Adrenal gland (tissue), 12 donors: ENCODE results near the gene DIAPH1. TPM values are rescaled to one million over a fixed set of nuclear protein-coding genes. Genes with fewer than 3 reads are reported as not detected.

Source experiments
- DNase-seq, 7 donors: peaks; one replicate each; pipeline ENCODE4 v3.0.0-alpha.2; 2019 to 2020
- H3K27ac ChIP-seq, 5 donors: fragments of 200-600 bp; sonication (generic) in 4 of 5; 1 replicate in 3 of 5; 2 replicates in 2 of 5; pipeline versions ENCODE4 v1.5.1 to v1.8.0; 2016 to 2020; ENCODE audit warnings: mild to moderate bottlenecking in 1 of 5
- H3K27me3 ChIP-seq: fragments of 200-600 bp; 2 replicates; pipeline ENCODE4 v1.8.0; 2021
- H3K36me3 ChIP-seq, 2 donors: fragments of 200-600 bp; replicated peaks in 1 of 2; 1 replicate in 1 of 2; 2 replicates in 1 of 2; pipeline versions ENCODE4 v1.5.1 to v1.8.0; 2018 to 2022
- H3K4me1 ChIP-seq, 2 donors: fragments of 200-600 bp; replicated peaks in 1 of 2; 1 replicate in 1 of 2; 2 replicates in 1 of 2; pipeline versions ENCODE4 v1.5.1 to v1.8.0; 2018 to 2021
- H3K4me3 ChIP-seq, 4 donors: fragments of 200-600 bp; sonication (generic) in 3 of 4; one replicate each; pipeline ENCODE4 v1.5.1; 2016 to 2018
- H3K9me3 ChIP-seq, 3 donors: fragments of 200-600 bp; sonication (generic) in 1 of 3; replicated peaks in 1 of 3; 1 replicate in 2 of 3; 2 replicates in 1 of 3; pipeline versions ENCODE4 v1.5.1 to v1.8.0; 2016 to 2021
- CTCF ChIP-seq, 6 experiments: fragments of 450-650 bp in 4 of 6; fragments of 200-600 bp in 2 of 6; sonication (generic) in 1 of 6; IDR thresholded peaks; 1 replicate in 5 of 6; 2 replicates in 1 of 6; pipeline versions ENCODE4 v1.5.1 to v1.8.0; 2016 to 2021; ENCODE audit warnings: antibody characterized with exemption in 6 of 6, mild to moderate bottlenecking in 2 of 6, moderate library complexity in 1 of 6
- POLR2A ChIP-seq, 2 donors: fragments of 450-650 bp; IDR thresholded peaks; one replicate each; pipeline ENCODE4 v1.6.1; 2017; ENCODE audit warnings: antibody characterized with exemption in 2 of 2, mild to moderate bottlenecking in 2 of 2, moderate library complexity in 1 of 2
- WGBS, 4 donors: extraction: QIAGEN DNeasy Blood & Tissue Kit in 2 of 4; methylation state at CpG; one replicate each; pipeline versions ENCODE4 v1.1.5 to v1.1.7; 2013 to 2017; 5-methylcytosine and 5-hydroxymethylcytosine counted together
- intact Hi-C, 2 donors: fragments of 100-400 bp; cut with DNase I; formaldehyde crosslinking; loops; one replicate each; pipeline versions ENCODE4 v1.14.1 to v1.15.0; 2022 to 2023
- polyA plus RNA-seq, 3 donors: library from polyadenylated mRNA; stranded (reverse); fragments of 200-250 nt in 2 of 3; fragments of 350-450 nt in 1 of 3; fragmentation: Illumina TruSeq in 1 of 3; extraction: RNeasy Lipid Tissue Mini Kit (QIAGEN cat#74804) in 1 of 3; gene quantifications; one replicate each; pipeline ENCODE4 v1.2.3, GENCODE V29; 2013 to 2014
- total RNA-seq, 9 donors: library from RNA; depleted of rRNA in 4 of 9; stranded (reverse); fragments of >200 nt in 4 of 9; fragments of 120-200 nt in 1 of 9; fragmentation: NEBNext Ultra II Directional in 1 of 9; extraction: Animal tissue kit (Norgen Biotek cat#: 25700) in 1 of 9; gene quantifications; one replicate each; pipeline versions ENCODE4 v1.1.0 to v1.2.4, GENCODE V29; 2013 to 2023
- donor health status: healthy with polysubstance abuse.
- donor health status: Bipolar disorder and iron deficiency.
- donor health status: DM: yes; HTN: yes; CAD: no.
- donor health status: DM: no; HTN: no; CAD: no.
- donor health status: DM: no; HTN: no; CAD: no.
- donor health status: DM: yes; HTN: yes; CAD: no.

DIAPH1 gene
- total and polyA plus RNA-seq, 12 donors, result 17.8 to 91.2 (median 48.8) TPM

- WGBS, 4 donors, result 82 to 91% (median 86%) methylated on average over 7 of the region's 7 CpGs
- H3K4me3 ChIP-seq, result no peak overlapping the region
- no peaks in the 10 kb centered on the region for H3K27me3 ChIP-seq
- H3K9me3 ChIP-seq, result no peaks in the 10 kb centered on the region
- peaks cover 0 to 7% of the 10 kb centered on the region in 2 donors for H3K36me3 ChIP-seq
- H3K27ac ChIP-seq, result no peak overlapping the region
- peaks cover 0 to 4% of the 10 kb centered on the region in 2 donors for H3K4me1 ChIP-seq
- TF ChIP-seq POLR2A (IDR thresholded peaks at IDR 0.05), result no peak
- no peak for TF ChIP-seq CTCF (IDR thresholded peaks at IDR 0.05)
- intact Hi-C loops, result no loop called here
- DNase-seq, result no peak
These were observed 36.2 kb upstream of the DIAPH1 start for GRCh38 chr5:141655020-141655419.

- Histone ChIP-seq H3K27ac (no peak overlapping the region), H3K4me1 (peaks cover 0 to 4% of the 10 kb centered on the region in 2 donors), H3K9me3 (no peaks in the 10 kb centered on the region), H3K36me3 (peaks cover 0 to 7% of the 10 kb centered on the region in 2 donors), H3K27me3 (no peaks in the 10 kb centered on the region), H3K4me3 (no peak overlapping the region)
- no peak for DNase-seq
- intact Hi-C loops, result no loop called here
- no peak for TF ChIP-seq POLR2A (IDR thresholded peaks at IDR 0.05)
- TF ChIP-seq CTCF (IDR thresholded peaks at IDR 0.05), result no peak
- WGBS, 4 donors, result 67 to 80% (median 72%) methylated on average over 1 to 2 of the region's 2 CpGs
These were observed 35.5 kb upstream of the DIAPH1 start for GRCh38 chr5:141654298-141654697.

DNA sequence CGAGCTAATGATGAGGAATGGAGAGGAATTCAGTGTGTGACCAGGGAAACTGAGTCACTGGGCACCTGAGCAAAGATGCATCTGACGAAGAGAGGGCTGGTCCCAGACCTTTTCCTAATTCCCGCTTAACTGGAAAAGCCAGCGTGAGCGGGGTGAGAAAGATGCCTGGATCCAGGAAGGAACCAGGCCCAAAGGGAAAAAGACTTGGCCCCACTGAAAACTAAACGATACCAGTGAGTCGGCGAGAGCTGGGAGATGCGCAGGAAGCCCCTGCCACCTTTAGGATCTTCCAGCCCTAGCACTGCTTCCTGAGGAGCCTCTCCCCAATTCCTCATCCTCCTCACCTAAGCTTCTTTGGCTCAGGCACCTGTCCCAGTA, 32.9 kb upstream of the DIAPH1 start:
- Histone ChIP-seq H3K36me3 (no peaks in the 10 kb centered on the region), H3K27me3 (no peaks in the 10 kb centered on the region), H3K27ac (peak overlapping the region in 2 of 5 donors; percentile 17 to 62), H3K4me3 (peak overlapping the region in 2 of 4 donors; percentile 24 to 66), H3K9me3 (no peaks in the 10 kb centered on the region), H3K4me1 (peaks cover 0 to 4% of the 10 kb centered on the region in 2 donors)
- intact Hi-C loops, result no loop called here
- 56 to 66% (median 61%) methylated on average over 9 of the region's 9 CpGs for WGBS, 4 donors
- DNase-seq, result no peak
- TF ChIP-seq POLR2A (IDR thresholded peaks at IDR 0.05), result no peak
- no peak for TF ChIP-seq CTCF (IDR thresholded peaks at IDR 0.05)

DNA sequence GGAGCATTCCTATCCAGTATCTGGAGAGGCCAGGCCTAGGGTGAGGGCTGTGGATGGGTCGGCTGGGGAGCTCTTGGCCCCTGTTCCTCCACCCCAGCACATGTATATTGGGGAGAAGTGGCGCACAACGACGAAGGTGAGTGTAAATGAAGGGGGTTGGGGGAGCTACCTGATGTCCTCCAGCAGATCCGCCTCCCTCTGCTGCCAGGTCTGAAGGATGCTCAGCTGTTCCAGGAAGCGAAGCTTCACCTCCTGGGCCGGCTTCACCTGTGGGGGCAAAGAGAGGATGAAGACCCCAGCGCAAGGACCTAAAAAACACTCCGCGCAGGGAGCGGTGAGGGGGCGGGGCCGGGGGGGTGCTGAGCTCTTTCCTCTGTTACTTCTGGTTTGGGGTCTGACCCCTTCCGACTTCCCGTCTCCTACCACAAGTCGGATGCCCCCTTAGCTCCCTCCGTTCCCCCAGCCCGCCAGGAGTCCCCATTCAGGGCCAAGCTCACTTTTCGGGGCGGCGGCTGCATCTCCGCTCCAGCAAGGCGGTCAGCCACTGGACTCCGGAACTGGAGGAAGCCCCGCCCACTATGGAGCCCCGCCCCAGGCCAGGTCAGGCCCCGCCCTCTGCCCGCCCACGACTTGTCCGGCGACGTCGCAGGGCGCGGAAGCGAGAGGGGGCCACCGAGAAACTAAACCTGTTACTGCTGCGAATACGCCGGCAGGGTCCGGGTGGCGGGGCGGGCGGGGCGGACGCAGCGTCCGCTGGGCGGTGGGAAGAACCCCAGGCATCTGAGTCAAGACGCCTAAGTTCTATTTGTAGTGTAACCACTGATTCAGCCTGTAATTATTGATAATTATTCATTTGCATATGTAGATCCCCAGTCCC, 32.3 kb upstream of the DIAPH1 start, which contains the start of gene FCHSD1:
Gene FCHSD1 (minus strand): TSS at position 568 of the 877 bp plus-strand sequence. CDS start 50 bp downstream, at position 518.
- no peak for TF ChIP-seq CTCF (IDR thresholded peaks at IDR 0.05)
- TF ChIP-seq POLR2A (IDR thresholded peaks at IDR 0.05), result peak in 1 of 2 donors; percentile 43
- peaks cover 0 to 4% of the 10 kb centered on the region in 2 donors for H3K4me1 ChIP-seq
- 1 to 11% (median 3%) methylated on average over 24 to 50 of the region's 50 CpGs for WGBS, 4 donors
- H3K36me3 ChIP-seq, result peaks cover 0 to 4% of the 10 kb centered on the region in 2 donors
- H3K27ac ChIP-seq, result peak within 1 kb of the TSS in 2 of 5 donors; percentile 17 to 62
- intact Hi-C loops, result no loop called here
- H3K9me3 ChIP-seq, result no peaks in the 10 kb centered on the region
- no peaks in the 10 kb centered on the region for H3K27me3 ChIP-seq
- DNase-seq, result peak; percentile 87 to 94 (median 91)
- H3K4me3 ChIP-seq, result peak within 1 kb of the TSS in 3 of 4 donors; percentile 22 to 66 (median 24)
